ENCODE data around the gene GPR15LG. TPM values are rescaled to one million over a fixed set of nuclear protein-coding genes. Genes with fewer than 3 reads are reported as not detected.

GPR15LG gene
- total RNA-seq, 1 donor from 2014 or later: not detected

DNA sequence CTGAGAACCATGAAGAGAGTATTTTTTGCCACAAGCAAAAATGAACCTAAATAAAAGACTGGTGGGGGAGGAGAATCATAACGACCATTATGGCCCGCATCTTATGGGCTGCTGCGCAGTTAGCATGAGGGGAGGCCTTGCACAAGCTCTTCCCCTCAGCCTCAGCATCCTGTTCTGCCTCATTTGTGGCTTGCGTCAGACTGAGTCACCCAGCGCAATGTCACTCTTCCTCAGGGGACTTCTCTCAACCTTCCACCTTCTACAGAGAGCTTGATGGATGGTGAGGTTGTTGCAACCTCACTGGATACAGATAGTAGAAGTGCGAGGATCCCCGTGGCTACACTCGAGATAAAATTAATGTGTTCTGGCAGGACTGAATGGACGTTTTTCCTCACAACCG, 16.8 kb upstream of the GPR15LG start:
- H3K4me1 Mint-ChIP-seq (ENCODE audit: low read depth, unreplicated experiment): peaks cover 2% of the 10 kb centered on the region
- DNase-seq: no peak
- H3K36me3 Mint-ChIP-seq (ENCODE audit: unreplicated experiment): peaks cover 4% of the 10 kb centered on the region
- peaks cover 2% of the 10 kb centered on the region for H3K27me3 Mint-ChIP-seq (ENCODE audit: unreplicated experiment)
- no peak overlapping the region for H3K4me3 Mint-ChIP-seq (ENCODE audit: unreplicated experiment)
- TF ChIP-seq, protein P1, sequence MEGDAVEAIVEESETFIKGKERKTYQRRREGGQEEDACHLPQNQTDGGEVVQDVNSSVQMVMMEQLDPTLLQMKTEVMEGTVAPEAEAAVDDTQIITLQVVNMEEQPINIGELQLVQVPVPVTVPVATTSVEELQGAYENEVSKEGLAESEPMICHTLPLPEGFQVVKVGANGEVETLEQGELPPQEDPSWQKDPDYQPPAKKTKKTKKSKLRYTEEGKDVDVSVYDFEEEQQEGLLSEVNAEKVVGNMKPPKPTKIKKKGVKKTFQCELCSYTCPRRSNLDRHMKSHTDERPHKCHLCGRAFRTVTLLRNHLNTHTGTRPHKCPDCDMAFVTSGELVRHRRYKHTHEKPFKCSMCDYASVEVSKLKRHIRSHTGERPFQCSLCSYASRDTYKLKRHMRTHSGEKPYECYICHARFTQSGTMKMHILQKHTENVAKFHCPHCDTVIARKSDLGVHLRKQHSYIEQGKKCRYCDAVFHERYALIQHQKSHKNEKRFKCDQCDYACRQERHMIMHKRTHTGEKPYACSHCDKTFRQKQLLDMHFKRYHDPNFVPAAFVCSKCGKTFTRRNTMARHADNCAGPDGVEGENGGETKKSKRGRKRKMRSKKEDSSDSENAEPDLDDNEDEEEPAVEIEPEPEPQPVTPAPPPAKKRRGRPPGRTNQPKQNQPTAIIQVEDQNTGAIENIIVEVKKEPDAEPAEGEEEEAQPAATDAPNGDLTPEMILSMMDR (IDR thresholded peaks at IDR 0.05; ENCODE audit: partially characterized antibody, unreplicated experiment): no peak
- H3K9me3 Mint-ChIP-seq (ENCODE audit: unreplicated experiment): peaks cover 1% of the 10 kb centered on the region
- no peak overlapping the region for H3K27ac Mint-ChIP-seq (ENCODE audit: unreplicated experiment)

- Mint-ChIP-seq H3K27me3 (ENCODE audit: unreplicated experiment) (peaks cover 2% of the 10 kb centered on the region), H3K9me3 (ENCODE audit: unreplicated experiment) (peaks cover 2% of the 10 kb centered on the region), H3K4me3 (ENCODE audit: unreplicated experiment) (no peak overlapping the region), H3K4me1 (ENCODE audit: low read depth, unreplicated experiment) (peaks cover 2% of the 10 kb centered on the region), H3K27ac (ENCODE audit: unreplicated experiment) (no peak overlapping the region), H3K36me3 (ENCODE audit: unreplicated experiment) (peaks cover 4% of the 10 kb centered on the region)
- TF ChIP-seq, protein P1 (IDR thresholded peaks at IDR 0.05; ENCODE audit: partially characterized antibody, unreplicated experiment): no peak
- DNase-seq: no peak
These were observed 15.5 kb upstream of the GPR15LG start for GRCh38 chr10:84158061-84158460.

DNA sequence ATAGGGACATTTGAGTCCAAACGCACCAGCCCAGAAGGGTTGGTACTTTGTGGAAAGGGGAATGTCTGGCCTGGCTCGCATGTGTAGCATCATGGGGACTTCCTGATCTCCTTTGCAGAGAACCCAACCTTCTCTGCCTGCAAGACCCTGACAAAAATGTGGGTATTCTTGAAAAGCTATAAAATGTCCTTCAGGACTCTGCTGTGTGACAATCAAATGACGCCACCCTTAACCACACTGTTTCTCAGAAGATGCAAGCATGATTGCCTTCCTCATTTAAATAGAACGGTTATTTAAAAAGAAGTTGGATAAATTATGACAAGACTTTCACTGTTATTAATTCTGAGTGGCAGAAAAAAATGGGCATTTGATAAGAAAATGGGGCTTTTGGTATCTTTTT, 15.1 kb upstream of the GPR15LG start:
- no peak for DNase-seq
- Mint-ChIP-seq H3K27me3 (ENCODE audit: unreplicated experiment) (peaks cover 2% of the 10 kb centered on the region), H3K9me3 (ENCODE audit: unreplicated experiment) (peaks cover 3% of the 10 kb centered on the region), H3K4me1 (ENCODE audit: low read depth, unreplicated experiment) (peaks cover 2% of the 10 kb centered on the region), H3K36me3 (ENCODE audit: unreplicated experiment) (peaks cover 4% of the 10 kb centered on the region), H3K27ac (ENCODE audit: unreplicated experiment) (no peak overlapping the region), H3K4me3 (ENCODE audit: unreplicated experiment) (no peak overlapping the region)
- TF ChIP-seq, protein P1 (IDR thresholded peaks at IDR 0.05; ENCODE audit: partially characterized antibody, unreplicated experiment): no peak

- H3K9me3 Mint-ChIP-seq (ENCODE audit: unreplicated experiment): peaks cover 5% of the 10 kb centered on the region
- DNase-seq: no peak
- H3K36me3 Mint-ChIP-seq (ENCODE audit: unreplicated experiment): peaks cover 4% of the 10 kb centered on the region
- TF ChIP-seq, protein P1 (IDR thresholded peaks at IDR 0.05; ENCODE audit: partially characterized antibody, unreplicated experiment): no peak
- H3K27me3 Mint-ChIP-seq (ENCODE audit: unreplicated experiment): peaks cover 3% of the 10 kb centered on the region
- H3K4me3 Mint-ChIP-seq (ENCODE audit: unreplicated experiment): no peak overlapping the region
- peaks cover 2% of the 10 kb centered on the region for H3K4me1 Mint-ChIP-seq (ENCODE audit: low read depth, unreplicated experiment)
- H3K27ac Mint-ChIP-seq (ENCODE audit: unreplicated experiment): no peak overlapping the region
These were observed 14.4 kb upstream of the GPR15LG start for GRCh38 chr10:84159076-84159685.

GRCh38 chr10:84160663-84161362, 12.8 kb upstream of the GPR15LG start:
- no peak overlapping the region for H3K4me3 Mint-ChIP-seq (ENCODE audit: unreplicated experiment)
- no peak overlapping the region for H3K27ac Mint-ChIP-seq (ENCODE audit: unreplicated experiment)
- no peaks in the 10 kb centered on the region for H3K36me3 Mint-ChIP-seq (ENCODE audit: unreplicated experiment)
- peaks cover 3% of the 10 kb centered on the region for H3K27me3 Mint-ChIP-seq (ENCODE audit: unreplicated experiment)
- TF ChIP-seq, protein P1 (IDR thresholded peaks at IDR 0.05; ENCODE audit: partially characterized antibody, unreplicated experiment): no peak
- H3K4me1 Mint-ChIP-seq (ENCODE audit: low read depth, unreplicated experiment): peaks cover 2% of the 10 kb centered on the region
- H3K9me3 Mint-ChIP-seq (ENCODE audit: unreplicated experiment): peaks cover 5% of the 10 kb centered on the region
- no peak for DNase-seq
